C4-2B (cell line): ENCODE results near the gene L3MBTL4.

Source experiments
- CTCF ChIP-seq: fragments of 450-650 bp; conservative IDR thresholded peaks from 2 replicates; pipeline ENCODE4 v1.5.1; 2017; ENCODE audit warnings: mild to moderate bottlenecking
- ZFX ChIP-seq: fragments of 450-650 bp; IDR thresholded peaks from 2 replicates; pipeline ENCODE4 v1.6.1; 2017

GRCh38 chr18:6255886-6256285 is 158.8 kb downstream of the L3MBTL4 start:
- TF ChIP-seq CTCF: no peak
- TF ChIP-seq ZFX: no peak
